ENCODE data around the gene CTLA4.

The CTLA4 gene

DNA sequence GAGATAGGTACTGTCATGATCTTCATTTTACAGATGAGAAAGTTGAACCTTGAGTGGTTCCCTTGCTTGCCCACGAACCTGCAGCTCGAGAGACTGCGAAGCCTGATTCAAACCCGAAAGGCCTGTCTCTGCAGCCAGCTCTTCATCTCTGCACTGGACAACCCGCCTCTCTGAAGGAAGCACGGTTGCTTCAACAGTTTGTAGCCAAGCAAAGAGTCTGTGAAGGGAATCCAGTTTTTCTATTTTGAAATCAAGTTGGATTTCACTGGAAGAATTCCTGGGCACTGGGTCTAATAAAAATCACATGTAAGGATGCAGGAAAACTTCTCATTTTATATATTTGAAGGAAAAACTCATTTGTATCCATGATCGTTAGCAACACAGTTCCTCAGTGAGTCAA, 47.7 kb downstream of the CTLA4 start:
- Histone ChIP-seq H3K27me3 (no peaks in the 10 kb centered on the region), H3K4me3 (no peak overlapping the region), H3K9ac (no peak overlapping the region), H3K4me2 (peak overlapping the region; percentile 60), H3K9me3 (no peaks in the 10 kb centered on the region), H3K36me3 (no peaks in the 10 kb centered on the region), H3K4me1 (peaks cover 24% of the 10 kb centered on the region), H3K27ac (no peak overlapping the region), H4K20me1 (no peaks in the 10 kb centered on the region)
- TF ChIP-seq Cebpa-rat (IDR thresholded peaks at IDR 0.05): no peak

DNA sequence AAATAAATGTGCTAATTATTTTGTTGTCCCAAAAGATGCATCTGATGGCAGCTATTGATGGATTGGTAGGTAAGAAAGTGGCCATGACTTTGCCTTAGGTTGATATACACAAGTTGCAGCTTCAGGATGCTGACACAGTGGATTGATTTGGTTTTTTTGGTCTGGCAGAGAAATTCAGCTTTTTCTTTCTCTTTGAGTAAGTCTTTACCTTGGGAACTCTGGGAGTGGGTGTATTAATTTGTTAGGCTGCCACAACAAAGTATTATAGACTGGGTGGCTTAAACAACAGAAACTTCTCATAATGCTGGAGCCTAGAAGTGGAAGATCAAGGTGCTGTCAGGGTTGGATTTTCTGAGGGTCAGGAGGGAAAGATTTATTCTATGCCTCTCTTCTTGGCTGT, 49.2 kb downstream of the CTLA4 start:
- Histone ChIP-seq H3K9me3 (no peaks in the 10 kb centered on the region), H3K27me3 (no peaks in the 10 kb centered on the region), H3K4me3 (no peak overlapping the region), H3K9ac (no peak overlapping the region), H3K27ac (no peak overlapping the region), H4K20me1 (no peaks in the 10 kb centered on the region), H3K36me3 (no peaks in the 10 kb centered on the region), H3K4me1 (peaks cover 22% of the 10 kb centered on the region), H3K4me2 (no peak overlapping the region)
- TF ChIP-seq Cebpa-rat (IDR thresholded peaks at IDR 0.05): no peak

DNA sequence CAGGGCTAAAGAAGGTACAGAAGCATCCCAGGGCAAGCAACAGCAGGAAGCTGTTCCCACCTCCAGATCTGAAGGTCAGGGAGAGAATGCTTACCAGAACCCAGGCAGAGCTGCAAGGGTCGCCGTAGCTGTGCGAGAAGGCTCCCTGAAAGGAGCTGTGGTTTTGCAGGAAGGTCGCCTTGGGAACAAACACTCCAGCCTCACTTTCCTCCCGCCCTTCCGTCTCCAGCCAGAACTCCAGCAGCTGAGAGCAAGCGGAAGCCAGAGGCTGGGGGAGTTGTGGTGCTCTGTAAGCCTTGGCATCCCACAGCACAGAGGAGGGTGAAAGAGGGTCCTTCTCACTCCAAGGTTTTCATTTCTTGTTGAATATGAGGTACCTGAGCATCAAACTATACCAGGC, 50.7 kb downstream of the CTLA4 start:
- TF ChIP-seq Cebpa-rat (IDR thresholded peaks at IDR 0.05): no peak
- no peaks in the 10 kb centered on the region for H4K20me1 ChIP-seq
- no peak overlapping the region for H3K4me3 ChIP-seq
- no peak overlapping the region for H3K4me2 ChIP-seq
- H3K36me3 ChIP-seq: no peaks in the 10 kb centered on the region
- H3K4me1 ChIP-seq: peaks cover 22% of the 10 kb centered on the region
- H3K27ac ChIP-seq: no peak overlapping the region
- no peaks in the 10 kb centered on the region for H3K9me3 ChIP-seq
- no peak overlapping the region for H3K9ac ChIP-seq
- no peaks in the 10 kb centered on the region for H3K27me3 ChIP-seq

DNA sequence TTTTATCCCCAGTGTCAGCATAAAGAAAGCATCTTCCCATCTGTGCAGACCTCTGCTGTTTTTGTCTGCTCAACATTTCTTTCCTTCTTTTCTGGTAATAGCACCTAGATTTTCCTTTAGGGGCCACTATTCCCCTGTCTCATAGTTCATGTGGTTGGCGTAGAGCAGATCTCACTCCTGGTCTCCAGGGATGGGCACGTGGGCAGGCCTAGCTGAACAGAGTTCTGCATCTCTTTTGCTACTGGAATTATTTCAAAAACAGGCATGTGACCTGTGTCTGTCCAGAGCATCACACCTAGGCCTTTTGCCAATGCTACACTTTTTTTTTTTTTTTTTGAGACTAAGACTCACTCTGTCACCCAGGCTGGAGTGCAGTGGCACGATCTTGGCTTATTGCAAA, 51.3 kb downstream of the CTLA4 start:
- Histone ChIP-seq H4K20me1 (no peaks in the 10 kb centered on the region), H3K9ac (no peak overlapping the region), H3K27ac (no peak overlapping the region), H3K4me3 (no peak overlapping the region), H3K4me2 (no peak overlapping the region), H3K4me1 (peaks cover 19% of the 10 kb centered on the region), H3K36me3 (no peaks in the 10 kb centered on the region), H3K27me3 (no peaks in the 10 kb centered on the region), H3K9me3 (no peaks in the 10 kb centered on the region)
- no peak for TF ChIP-seq Cebpa-rat (IDR thresholded peaks at IDR 0.05)

Measured in BLaER1 (cell line).